Measurements from ENCODE around the gene RPS19.

Gene RPS19

GRCh38 chr19:41915021-41915775 is 55.1 kb downstream of the RPS19 start:
- no peak for DNase-seq (ENCODE audit: low read depth, low spot score)

- DNase-seq (ENCODE audit: low read depth, low spot score) = no peak
These were observed 55.8 kb downstream of the RPS19 start for GRCh38 chr19:41915776-41916414.

- DNase-seq (ENCODE audit: low read depth, low spot score) = no peak
These were observed 57.6 kb downstream of the RPS19 start for GRCh38 chr19:41917676-41918075.

- DNase-seq (ENCODE audit: low read depth, low spot score) = no peak
These were observed 58.0 kb downstream of the RPS19 start for GRCh38 chr19:41918095-41918494.

- no peak for DNase-seq (ENCODE audit: low read depth, low spot score)
These were observed 58.7 kb downstream of the RPS19 start for GRCh38 chr19:41918653-41919244.

- DNase-seq (ENCODE audit: low read depth, low spot score) = no peak
These were observed 60.1 kb downstream of the RPS19 start for GRCh38 chr19:41919948-41920712.

GRCh38 chr19:41920882-41921576 is 61.0 kb downstream of the RPS19 start:
- no peak for DNase-seq (ENCODE audit: low read depth, low spot score)

GRCh38 chr19:41921577-41922576 is 61.8 kb downstream of the RPS19 start:
- DNase-seq (ENCODE audit: low read depth, low spot score) = no peak

All from activated naive CD8-positive, alpha-beta T cell treated with anti-CD3 and anti-CD28 coated beads, Interleukin-2, amount 50 U/mL, for 16 hours (primary cell).